Panc1 (cell line): ENCODE measurements around the gene EMC1.

Experiments
- CTCF ChIP-seq: fragments of 450-650 bp; IDR thresholded peaks from 2 replicates; pipeline ENCODE4 v1.5.1; 2017; ENCODE audit warnings: mild to moderate bottlenecking
- POLR2AphosphoS5 ChIP-seq: IDR thresholded peaks from 2 replicates; pipeline ENCODE4 v1.6.1; 2012; ENCODE audit warnings: mild to moderate bottlenecking, low read depth, low read length, moderate library complexity
- REST ChIP-seq, 2 experiments: IDR thresholded peaks; 2 replicates each; pipeline ENCODE4 v1.6.1; 2011 to 2012; ENCODE audit warnings: low read depth in 2 of 2, control low read depth in 1 of 2, low read length in 1 of 2, mild to moderate bottlenecking in 1 of 2, moderate library complexity in 1 of 2; ENCODE audit not compliant: insufficient read depth in 1 of 2
- SIN3A ChIP-seq: IDR thresholded peaks from 2 replicates; pipeline ENCODE4 v1.6.1; 2012; ENCODE audit warnings: low read depth, mild to moderate bottlenecking, low read length, moderate library complexity, borderline replicate concordance; ENCODE audit not compliant: insufficient read depth
- TCF7L2 ChIP-seq: IDR thresholded peaks from 2 replicates; pipeline ENCODE4 v1.6.1; 2011; ENCODE audit warnings: mild to moderate bottlenecking, low read depth, low read length, inconsistent platforms

- no peak for TF ChIP-seq POLR2AphosphoS5
- TF ChIP-seq CTCF: no peak
- TF ChIP-seq REST (IDR thresholded peaks at IDR 0.05; ENCODE audit: insufficient read depth in 1 of 2, low read depth in 2 of 2, low read length in 1 of 2): no peak
- TF ChIP-seq SIN3A: no peak
- no peak for TF ChIP-seq TCF7L2
Observed at GRCh38 chr1:19213580-19213979, 37.7 kb downstream of the EMC1 start.
